ENCODE results near the gene MAFF. TPM values are rescaled to one million over a fixed set of nuclear protein-coding genes. Genes with fewer than 3 reads are reported as not detected.

Gene MAFF
- total and polyA plus RNA-seq, 3 donors from 2014 or later: 3.2 to 5.8 (median 3.7) TPM

DNA sequence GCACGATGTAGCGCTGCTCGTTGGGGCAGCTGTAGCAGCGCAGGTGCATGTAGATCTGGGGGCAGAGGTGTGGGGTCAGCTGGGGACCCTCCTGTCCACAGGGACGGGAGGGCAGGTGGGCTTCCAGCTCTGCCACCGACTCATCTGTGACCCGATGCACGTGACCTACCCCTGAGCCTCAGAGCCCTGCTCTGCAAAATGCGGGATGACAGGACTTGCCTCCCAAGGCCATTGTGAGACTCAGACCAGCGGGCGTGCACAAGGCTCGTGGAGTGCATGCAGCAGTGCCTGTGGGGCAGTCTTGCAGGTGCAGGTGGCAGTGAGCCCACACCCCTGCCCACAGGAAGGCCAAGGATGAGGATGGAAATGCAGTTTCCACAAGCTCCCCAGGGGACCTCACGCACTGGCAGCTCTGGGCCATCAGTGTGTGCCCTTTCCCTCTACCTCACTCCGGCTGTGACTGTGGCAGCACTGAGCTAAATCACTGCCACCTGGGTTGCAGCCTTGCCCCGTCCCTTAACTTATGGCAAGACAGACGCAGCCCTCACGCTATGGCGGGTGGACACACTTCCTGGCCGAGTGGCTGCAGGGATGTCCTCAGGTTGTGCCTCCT is 44.4 kb downstream of the MAFF start:
- Histone ChIP-seq H3K27ac (peak overlapping the region; percentile 72 to 83), H3K4me1 (peaks cover 15% of the 10 kb centered on the region), H3K27me3 (no peaks in the 10 kb centered on the region), H3K9me3 (no peaks in the 10 kb centered on the region), H3K36me3 (ENCODE audit: low read depth, missing control alignments) (no peaks in the 10 kb centered on the region), H3K4me3 (no peak overlapping the region)
- TF ChIP-seq POLR2A (IDR thresholded peaks at IDR 0.05): no peak
- TF ChIP-seq, protein P1, sequence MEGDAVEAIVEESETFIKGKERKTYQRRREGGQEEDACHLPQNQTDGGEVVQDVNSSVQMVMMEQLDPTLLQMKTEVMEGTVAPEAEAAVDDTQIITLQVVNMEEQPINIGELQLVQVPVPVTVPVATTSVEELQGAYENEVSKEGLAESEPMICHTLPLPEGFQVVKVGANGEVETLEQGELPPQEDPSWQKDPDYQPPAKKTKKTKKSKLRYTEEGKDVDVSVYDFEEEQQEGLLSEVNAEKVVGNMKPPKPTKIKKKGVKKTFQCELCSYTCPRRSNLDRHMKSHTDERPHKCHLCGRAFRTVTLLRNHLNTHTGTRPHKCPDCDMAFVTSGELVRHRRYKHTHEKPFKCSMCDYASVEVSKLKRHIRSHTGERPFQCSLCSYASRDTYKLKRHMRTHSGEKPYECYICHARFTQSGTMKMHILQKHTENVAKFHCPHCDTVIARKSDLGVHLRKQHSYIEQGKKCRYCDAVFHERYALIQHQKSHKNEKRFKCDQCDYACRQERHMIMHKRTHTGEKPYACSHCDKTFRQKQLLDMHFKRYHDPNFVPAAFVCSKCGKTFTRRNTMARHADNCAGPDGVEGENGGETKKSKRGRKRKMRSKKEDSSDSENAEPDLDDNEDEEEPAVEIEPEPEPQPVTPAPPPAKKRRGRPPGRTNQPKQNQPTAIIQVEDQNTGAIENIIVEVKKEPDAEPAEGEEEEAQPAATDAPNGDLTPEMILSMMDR (IDR thresholded peaks at IDR 0.05): no peak
- DNase-seq: no peak
- 77 to 84% methylated on average over 16 to 19 of the region's 19 CpGs for WGBS, 2 donors
- intact Hi-C loops (cut with DNase I; ENCODE audit: low total_unique reads): no loop called here

DNA sequence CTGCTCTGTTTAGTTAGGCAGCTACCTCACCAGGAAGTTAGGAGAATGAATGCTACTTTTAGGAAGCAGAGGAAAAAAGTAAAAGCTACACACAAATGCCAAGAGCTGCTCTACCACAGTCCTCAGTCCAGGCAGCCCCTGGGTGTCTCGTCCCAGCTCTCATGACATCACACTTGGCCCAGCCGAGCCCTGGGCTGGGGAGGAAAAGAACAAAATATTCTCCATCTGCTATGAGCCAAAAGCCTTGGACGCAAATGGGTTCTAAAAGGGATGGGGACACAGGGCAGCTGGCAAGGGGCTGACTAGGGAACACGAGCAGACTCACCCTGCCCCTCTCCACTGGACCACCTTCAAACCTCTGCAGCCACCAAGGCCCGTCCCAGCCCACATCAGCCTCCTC is 44.9 kb downstream of the MAFF start:
- Histone ChIP-seq H3K36me3 (ENCODE audit: low read depth, missing control alignments) (no peaks in the 10 kb centered on the region), H3K27ac (peak overlapping the region; percentile 72 to 83), H3K4me3 (no peak overlapping the region), H3K27me3 (no peaks in the 10 kb centered on the region), H3K9me3 (no peaks in the 10 kb centered on the region), H3K4me1 (peaks cover 18% of the 10 kb centered on the region)
- intact Hi-C loops (cut with DNase I; ENCODE audit: low total_unique reads): no loop called here
- TF ChIP-seq, protein P1 (IDR thresholded peaks at IDR 0.05): no peak
- TF ChIP-seq POLR2A (IDR thresholded peaks at IDR 0.05): no peak
- peak; percentile 69 for DNase-seq
- WGBS, 2 donors: 30 to 40% methylated on average over 4 to 5 of the region's 5 CpGs

DNA sequence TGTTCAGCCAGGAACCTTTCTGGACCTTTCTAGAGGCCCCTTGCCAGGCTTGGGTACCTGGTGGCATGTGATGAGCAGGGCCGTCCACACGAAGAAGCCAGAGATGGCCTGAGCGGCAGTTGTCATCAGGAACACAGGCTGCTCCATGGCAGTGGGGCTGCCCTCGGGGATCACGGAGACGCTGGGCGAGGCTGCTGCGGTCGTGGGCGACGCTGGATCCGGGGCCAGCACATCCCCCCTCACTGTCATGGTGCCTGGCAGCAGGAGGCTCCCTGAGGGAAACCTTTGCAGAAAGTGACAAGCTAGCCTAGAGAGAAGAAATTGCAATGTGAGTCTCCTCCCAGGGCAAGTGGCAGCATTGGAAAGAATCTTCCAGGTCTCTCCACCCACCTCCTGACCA is 45.9 kb downstream of the MAFF start:
- H3K9me3 ChIP-seq: no peaks in the 10 kb centered on the region
- intact Hi-C loops (cut with DNase I; ENCODE audit: low total_unique reads): no loop called here
- no peaks in the 10 kb centered on the region for H3K27me3 ChIP-seq
- H3K4me1 ChIP-seq: peaks cover 18% of the 10 kb centered on the region
- 93 to 95% methylated on average over 9 to 12 of the region's 12 CpGs for WGBS, 2 donors
- H3K36me3 ChIP-seq (ENCODE audit: low read depth, missing control alignments): no peaks in the 10 kb centered on the region
- H3K4me3 ChIP-seq: no peak overlapping the region
- TF ChIP-seq POLR2A (IDR thresholded peaks at IDR 0.05): no peak
- TF ChIP-seq, protein P1 (IDR thresholded peaks at IDR 0.05): no peak
- H3K27ac ChIP-seq: peak overlapping the region; percentile 72 to 83
- DNase-seq: no peak

DNA sequence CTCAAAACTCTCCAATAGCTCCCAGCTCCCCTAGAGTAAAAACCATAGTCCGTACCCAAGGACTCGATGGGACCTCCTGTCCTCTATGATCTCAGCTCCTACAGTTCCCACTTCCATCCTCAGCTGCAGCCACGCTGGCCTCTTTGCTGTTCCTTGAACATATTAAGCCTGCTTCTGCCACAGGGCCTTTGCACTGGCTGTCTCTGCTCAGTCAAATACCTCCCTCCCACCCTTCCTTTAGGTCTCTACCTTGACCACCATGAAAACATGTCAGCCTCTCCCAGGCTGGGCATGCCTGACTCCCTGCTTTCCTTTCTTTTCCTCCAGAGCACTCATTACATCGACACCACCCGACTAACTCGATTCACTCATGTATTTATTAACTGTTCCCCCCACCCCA is 46.5 kb downstream of the MAFF start:
- Histone ChIP-seq H3K9me3 (no peaks in the 10 kb centered on the region), H3K36me3 (ENCODE audit: low read depth, missing control alignments) (no peaks in the 10 kb centered on the region), H3K27me3 (no peaks in the 10 kb centered on the region), H3K27ac (no peak overlapping the region), H3K4me3 (no peak overlapping the region), H3K4me1 (peaks cover 15% of the 10 kb centered on the region)
- TF ChIP-seq, protein P1 (IDR thresholded peaks at IDR 0.05): no peak
- no peak for TF ChIP-seq POLR2A (IDR thresholded peaks at IDR 0.05)
- no peak for DNase-seq
- intact Hi-C loops (cut with DNase I; ENCODE audit: low total_unique reads): no loop called here
- 96 to 97% methylated on average over 6 of the region's 6 CpGs for WGBS, 2 donors

DNA sequence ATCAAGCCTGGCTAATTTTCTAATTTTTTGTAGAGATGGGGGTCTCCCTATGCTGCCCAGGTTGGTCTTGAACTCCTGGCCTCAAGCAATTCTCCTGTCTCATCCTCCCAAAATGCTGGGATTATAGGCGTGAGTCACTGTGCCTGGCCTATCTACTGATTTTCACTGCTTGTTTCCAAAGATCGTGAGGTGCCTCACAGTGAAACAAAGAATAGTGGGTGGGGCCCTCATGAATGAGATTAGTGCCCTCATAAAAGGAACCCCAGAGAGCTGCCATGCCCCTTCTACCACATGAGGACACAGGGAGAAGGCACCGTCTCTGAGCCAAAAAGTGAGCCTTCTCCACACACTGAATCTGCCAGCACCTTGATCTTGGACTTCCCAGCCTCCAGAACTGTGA is 47.5 kb downstream of the MAFF start:
- H3K9me3 ChIP-seq: no peaks in the 10 kb centered on the region
- no peak overlapping the region for H3K4me3 ChIP-seq
- no peaks in the 10 kb centered on the region for H3K36me3 ChIP-seq (ENCODE audit: low read depth, missing control alignments)
- intact Hi-C loops (cut with DNase I; ENCODE audit: low total_unique reads): no loop called here
- peaks cover 12% of the 10 kb centered on the region for H3K4me1 ChIP-seq
- DNase-seq: no peak
- 100% methylated on average over 3 of the region's 3 CpGs for WGBS, 2 donors
- no peak overlapping the region for H3K27ac ChIP-seq
- TF ChIP-seq, protein P1 (IDR thresholded peaks at IDR 0.05): no peak
- TF ChIP-seq POLR2A (IDR thresholded peaks at IDR 0.05): no peak
- H3K27me3 ChIP-seq: no peaks in the 10 kb centered on the region
